ENCODE data around the gene OR6J1.
"Not testable (repeated sequence)": the region's sequence is repeated elsewhere in the genome, so short reads cannot be mapped to it uniquely, and the experiment has no call there.

DNA sequence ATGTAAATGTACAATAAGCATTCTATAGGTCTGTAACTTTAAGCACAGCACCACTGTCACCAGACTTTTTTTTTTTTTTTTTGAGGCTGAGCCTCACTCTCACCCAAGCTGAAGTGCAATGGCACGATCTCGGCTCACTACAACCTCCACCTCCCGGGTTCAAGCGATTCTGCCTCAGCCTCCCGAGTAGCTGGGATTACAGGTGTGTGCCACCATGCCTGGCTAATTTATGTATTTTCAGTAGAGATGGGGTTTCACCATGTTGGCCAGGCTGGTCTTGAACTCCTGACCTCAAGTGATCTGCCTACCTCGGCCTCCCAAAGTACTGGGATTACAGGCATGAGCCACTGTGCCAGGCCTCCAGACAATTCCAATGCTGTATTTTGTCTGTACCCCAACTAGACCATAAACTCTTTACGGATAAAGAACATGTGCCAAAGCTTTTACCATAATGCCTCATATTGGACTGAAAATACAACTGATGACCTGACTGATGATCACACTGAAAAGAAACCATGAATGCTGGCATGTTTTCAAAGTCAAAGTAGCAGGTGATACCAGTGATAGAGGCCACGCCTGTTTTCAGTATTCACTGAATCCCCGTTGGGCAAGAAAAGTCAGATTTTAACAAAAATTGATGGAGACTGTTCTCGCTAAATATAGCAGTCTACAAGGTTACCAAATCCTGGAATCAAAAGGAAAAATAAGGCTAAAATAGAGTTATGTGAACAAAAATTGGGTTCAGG lies 56.3 kb downstream of the OR6J1 start:
- not testable (repeated sequence) for TF ChIP-seq POLR2A, EP300 (IDR thresholded peaks at IDR 0.05)
- TF ChIP-seq, protein P1, sequence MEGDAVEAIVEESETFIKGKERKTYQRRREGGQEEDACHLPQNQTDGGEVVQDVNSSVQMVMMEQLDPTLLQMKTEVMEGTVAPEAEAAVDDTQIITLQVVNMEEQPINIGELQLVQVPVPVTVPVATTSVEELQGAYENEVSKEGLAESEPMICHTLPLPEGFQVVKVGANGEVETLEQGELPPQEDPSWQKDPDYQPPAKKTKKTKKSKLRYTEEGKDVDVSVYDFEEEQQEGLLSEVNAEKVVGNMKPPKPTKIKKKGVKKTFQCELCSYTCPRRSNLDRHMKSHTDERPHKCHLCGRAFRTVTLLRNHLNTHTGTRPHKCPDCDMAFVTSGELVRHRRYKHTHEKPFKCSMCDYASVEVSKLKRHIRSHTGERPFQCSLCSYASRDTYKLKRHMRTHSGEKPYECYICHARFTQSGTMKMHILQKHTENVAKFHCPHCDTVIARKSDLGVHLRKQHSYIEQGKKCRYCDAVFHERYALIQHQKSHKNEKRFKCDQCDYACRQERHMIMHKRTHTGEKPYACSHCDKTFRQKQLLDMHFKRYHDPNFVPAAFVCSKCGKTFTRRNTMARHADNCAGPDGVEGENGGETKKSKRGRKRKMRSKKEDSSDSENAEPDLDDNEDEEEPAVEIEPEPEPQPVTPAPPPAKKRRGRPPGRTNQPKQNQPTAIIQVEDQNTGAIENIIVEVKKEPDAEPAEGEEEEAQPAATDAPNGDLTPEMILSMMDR (IDR thresholded peaks at IDR 0.05): not testable (repeated sequence)

Data from gastroesophageal sphincter (tissue), 3 donors.